GM19438 (cell line): ENCODE measurements around the gene PPP1R2B.
"Not testable (repeated sequence)": the region's sequence is repeated elsewhere in the genome, so short reads cannot be mapped to it uniquely, and the experiment has no call there.

Source experiments
- ATAC-seq: cut with Tn5 transposase; IDR thresholded peaks from one replicate; pipeline ENCODE4 v1.9.1; 2021; ENCODE audit warnings: low read depth; ENCODE audit not compliant: unreplicated experiment

The PPP1R2B gene

GRCh38 chr5:156850206-156850751 is at the start of gene PPP1R2B:
Gene PPP1R2B, plus strand, starts transcription at chr5:156850295. Its CDS starts 268 bp downstream, at chr5:156850563.
- no peak for ATAC-seq

GRCh38 chr5:156800929-156801328 is 49.2 kb upstream of the PPP1R2B start:
- ATAC-seq = no peak

- no peak for ATAC-seq
Observed at GRCh38 chr5:156802501-156802900, 47.6 kb upstream of the PPP1R2B start.

- ATAC-seq = no peak
Observed at GRCh38 chr5:156803404-156803803, 46.7 kb upstream of the PPP1R2B start.

- ATAC-seq = no peak
Observed at GRCh38 chr5:156812959-156813358, 37.1 kb upstream of the PPP1R2B start.

- peak; percentile 56 for ATAC-seq
Observed at GRCh38 chr5:156815988-156816599, 34.0 kb upstream of the PPP1R2B start.

- ATAC-seq = no peak
Observed at GRCh38 chr5:156819537-156819936, 30.6 kb upstream of the PPP1R2B start.

- no peak for ATAC-seq
Observed at GRCh38 chr5:156819967-156820581, 30.0 kb upstream of the PPP1R2B start.

GRCh38 chr5:156824241-156824640 is 25.9 kb upstream of the PPP1R2B start:
- no peak for ATAC-seq

GRCh38 chr5:156824800-156825199 is 25.3 kb upstream of the PPP1R2B start:
- no peak for ATAC-seq

- ATAC-seq = peak; percentile 11
Observed at GRCh38 chr5:156825688-156826087, 24.4 kb upstream of the PPP1R2B start.

- ATAC-seq = peak; percentile 95
Observed at GRCh38 chr5:156826150-156826549, 23.9 kb upstream of the PPP1R2B start.

GRCh38 chr5:156834916-156835315 is 15.2 kb upstream of the PPP1R2B start:
- no peak for ATAC-seq

- ATAC-seq = no peak
Observed at GRCh38 chr5:156835905-156836304, 14.2 kb upstream of the PPP1R2B start.

GRCh38 chr5:156836846-156837245 is 13.2 kb upstream of the PPP1R2B start:
- no peak for ATAC-seq

- no peak for ATAC-seq
Observed at GRCh38 chr5:156838961-156839360, 11.1 kb upstream of the PPP1R2B start.

- ATAC-seq = no peak
Observed at GRCh38 chr5:156841737-156842136, 8.4 kb upstream of the PPP1R2B start.

- ATAC-seq = no peak
Observed at GRCh38 chr5:156846914-156847313, 3.2 kb upstream of the PPP1R2B start.

GRCh38 chr5:156848447-156848846 is 1.6 kb upstream of the PPP1R2B start:
- not testable (repeated sequence) for ATAC-seq

GRCh38 chr5:156851880-156852279 is 1.8 kb downstream of the PPP1R2B start:
- ATAC-seq = no peak

- ATAC-seq = not testable (repeated sequence)
Observed at GRCh38 chr5:156853055-156853454, 3.0 kb downstream of the PPP1R2B start.

GRCh38 chr5:156865427-156865826 is 15.3 kb downstream of the PPP1R2B start:
- ATAC-seq = no peak
